ENCODE data around the gene GATD1.

Gene GATD1

DNA sequence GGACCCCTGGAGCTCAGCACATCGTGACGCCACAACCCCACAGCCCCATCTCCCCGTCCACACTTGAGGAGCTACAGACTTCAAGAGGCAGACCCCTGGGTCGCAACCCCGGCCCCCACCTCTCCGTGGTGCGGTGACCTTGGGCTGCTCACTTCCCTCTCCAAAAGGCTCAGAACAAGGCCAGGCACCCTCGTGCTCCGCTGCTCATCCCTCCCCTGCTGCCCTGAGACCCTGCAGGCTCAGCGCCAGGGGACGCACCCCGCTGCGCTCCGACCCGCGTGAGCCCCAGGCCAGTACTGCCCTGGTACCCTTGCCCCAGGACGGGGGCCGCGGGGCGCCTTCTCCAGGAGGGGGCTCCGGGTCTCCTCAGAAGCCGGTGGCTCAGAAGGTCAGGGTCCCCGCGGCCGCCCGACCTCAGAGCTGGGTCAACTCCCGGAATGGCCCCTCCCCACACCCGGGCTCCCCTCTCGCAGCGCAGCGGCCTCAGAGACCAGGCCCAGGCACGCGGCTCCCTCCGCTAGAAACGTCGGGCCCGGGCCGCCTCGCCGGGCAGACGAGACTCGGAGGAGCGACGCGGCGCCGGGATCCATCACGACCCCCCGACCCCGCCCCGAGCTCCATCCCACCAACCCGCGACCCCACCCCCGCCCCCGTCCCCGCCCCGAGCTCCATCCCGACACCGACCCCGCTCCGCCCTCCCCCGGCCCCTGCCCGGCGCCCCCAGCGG lies 563 bp downstream of the GATD1 start:
- no peak for DNase-seq

DNA sequence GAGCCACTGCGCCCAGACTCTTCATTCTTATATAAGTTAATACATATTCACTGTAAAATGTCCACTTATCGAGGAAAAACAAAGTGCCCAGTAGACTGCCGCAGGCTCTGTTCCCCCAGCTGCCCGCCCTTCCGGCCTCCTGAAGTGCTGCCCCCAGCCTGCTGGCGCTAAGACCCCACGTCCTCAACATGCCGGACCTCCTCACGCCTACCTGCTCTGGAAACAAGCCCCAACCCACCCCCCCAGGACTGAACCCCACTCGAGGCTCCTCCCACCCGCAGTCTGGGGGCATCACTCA lies 1.1 kb downstream of the GATD1 start:
- no peak for DNase-seq

DNA sequence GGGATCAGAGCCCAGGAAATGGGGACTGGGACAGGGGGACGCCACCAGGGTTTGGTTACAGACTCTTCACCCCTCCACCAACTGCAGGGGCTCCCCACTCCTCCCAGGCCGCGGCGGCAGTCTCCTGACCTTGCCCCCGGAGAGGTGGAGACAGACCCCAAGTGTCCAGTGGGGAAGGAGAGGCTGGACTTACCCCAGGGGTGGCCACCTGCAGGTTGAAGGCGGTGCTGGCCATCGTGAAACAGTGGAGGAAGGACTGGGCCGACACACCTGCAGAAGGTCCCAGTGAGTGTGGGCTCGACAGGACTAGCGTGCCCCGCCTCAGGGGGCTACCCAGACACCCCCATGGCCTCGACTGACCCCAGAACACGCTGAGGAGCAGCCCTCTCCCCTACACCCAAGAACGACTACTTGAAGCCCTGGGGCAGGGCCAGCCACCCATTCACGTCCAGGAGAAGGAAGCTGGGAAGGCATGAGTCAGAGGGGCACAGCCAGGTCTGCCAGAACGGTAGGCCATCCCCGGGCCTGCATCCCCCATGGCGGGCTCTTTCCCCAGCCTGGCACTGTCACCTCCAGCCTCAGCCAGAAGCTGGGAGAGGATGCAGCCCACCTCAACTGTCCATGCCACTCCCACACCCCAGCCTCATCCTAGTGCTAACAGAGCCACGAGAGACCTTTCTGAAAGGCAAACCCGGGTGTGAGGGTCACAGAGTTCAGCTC lies 2.3 kb downstream of the GATD1 start:
- DNase-seq, result peak; percentile 67

DNA sequence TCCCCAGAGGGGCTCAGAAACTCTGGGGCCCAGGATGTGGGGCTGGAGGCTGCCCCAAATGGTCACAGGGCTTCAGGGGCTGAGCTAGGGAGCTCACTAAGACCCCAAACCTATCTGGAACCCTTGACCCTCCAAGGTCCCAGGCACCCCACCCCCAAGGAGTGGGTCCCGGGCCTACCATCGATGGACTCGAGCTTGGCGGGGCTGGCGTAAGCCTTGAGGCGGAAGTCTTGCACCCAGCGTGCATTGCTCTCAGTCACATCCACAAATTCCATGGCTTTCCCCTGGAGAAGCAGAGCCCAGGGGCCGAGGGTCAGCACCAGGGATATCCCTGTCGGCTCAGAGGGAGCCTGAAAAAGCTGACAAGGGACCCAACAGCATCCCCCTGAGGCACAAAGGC lies 3.5 kb downstream of the GATD1 start:
- no peak for DNase-seq

DNA sequence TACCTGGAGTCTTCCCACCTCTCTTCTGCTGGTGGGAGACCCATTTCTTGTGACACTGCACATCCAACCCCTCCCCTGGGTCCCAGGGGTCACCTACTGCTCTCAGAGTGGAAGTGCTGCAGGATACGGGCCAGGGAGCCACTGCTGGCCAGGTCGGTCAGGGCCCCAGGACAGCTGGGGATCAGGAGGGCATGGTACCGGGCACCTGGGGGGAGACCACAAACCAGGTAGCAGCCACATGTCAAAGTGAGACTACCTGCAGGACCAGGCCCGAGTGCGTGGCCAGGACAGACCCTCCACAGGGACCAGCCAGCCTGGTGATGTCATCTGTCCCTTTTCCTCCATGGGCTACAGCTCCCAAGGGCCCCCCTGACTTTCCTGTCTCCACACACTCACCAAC lies 3.9 kb downstream of the GATD1 start:
- no peak for DNase-seq

DNA sequence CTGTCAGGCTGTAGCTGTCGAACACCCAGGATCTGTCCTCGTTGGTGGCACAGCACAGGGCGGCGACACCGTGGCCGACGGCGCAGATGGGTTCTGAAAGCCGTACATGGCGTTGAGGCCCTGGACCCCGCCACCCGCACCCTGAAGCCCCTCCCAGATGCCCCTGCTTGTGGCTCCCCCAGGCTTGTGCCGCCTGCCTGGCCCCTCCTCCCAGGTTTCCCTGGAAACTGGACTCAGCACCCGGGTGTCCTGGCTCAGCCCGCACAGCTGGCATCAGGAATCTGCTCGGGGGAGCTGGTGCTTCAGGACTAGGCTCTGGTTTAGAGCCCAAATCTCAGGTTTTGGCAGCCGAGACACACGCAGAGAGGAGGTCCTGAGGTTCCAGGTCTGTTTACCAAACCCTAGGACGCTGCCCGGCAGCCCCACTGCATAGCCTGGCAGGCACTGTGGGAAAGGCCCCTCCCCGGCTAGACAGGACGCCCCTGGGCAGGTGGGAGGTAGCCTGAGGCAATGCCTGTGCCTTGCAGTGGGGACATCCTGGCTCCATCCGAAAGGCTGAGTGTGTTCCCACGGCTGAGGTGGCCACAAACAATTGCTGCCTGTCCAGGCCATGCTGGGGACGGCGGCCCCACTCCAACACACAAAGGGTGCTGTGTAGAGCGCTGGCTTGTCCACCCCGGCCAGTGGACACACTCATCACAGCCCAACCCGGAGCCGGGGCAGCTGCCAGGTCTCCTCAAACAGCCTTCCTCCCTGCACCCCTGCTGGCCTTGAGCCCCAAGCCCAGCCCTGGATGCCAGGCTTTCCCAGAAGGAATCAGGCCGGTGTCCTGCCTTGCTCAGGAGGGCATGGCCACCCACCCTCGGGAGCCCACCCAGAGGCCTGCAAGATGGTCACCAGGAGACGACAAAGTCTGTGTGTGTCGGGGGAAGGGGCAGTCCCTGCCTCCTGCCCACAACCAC lies 4.6 kb downstream of the GATD1 start:
- DNase-seq, result no peak

DNA sequence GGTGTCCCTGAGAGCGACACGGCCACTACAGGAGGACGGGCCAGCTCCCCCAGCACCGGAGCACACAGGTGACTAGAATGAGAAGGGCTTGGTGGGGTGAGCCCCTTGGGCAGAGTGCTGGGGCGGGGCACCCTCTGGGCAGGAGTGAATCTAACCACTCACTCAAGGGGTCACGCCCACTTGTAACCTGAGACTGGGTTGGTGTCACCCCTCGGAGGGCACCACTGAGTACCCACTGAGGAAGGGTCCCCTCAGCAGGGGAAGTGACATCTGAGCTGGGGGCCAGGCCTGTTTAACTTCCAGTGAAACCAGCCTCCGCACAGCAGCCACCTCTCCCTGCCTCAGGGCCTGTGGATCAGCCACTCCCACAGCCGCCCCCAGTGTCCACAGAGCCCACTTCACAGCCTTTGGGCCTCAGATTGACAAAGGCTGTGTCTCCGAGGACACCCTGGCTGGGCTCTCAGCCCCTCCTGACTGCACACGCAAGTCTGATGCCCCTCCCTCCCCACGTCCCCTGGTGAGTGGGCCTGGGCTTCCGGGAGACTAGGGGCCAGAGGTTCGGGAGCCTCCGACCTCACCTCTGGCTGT lies 5.6 kb downstream of the GATD1 start:
- no peak for DNase-seq

DNA sequence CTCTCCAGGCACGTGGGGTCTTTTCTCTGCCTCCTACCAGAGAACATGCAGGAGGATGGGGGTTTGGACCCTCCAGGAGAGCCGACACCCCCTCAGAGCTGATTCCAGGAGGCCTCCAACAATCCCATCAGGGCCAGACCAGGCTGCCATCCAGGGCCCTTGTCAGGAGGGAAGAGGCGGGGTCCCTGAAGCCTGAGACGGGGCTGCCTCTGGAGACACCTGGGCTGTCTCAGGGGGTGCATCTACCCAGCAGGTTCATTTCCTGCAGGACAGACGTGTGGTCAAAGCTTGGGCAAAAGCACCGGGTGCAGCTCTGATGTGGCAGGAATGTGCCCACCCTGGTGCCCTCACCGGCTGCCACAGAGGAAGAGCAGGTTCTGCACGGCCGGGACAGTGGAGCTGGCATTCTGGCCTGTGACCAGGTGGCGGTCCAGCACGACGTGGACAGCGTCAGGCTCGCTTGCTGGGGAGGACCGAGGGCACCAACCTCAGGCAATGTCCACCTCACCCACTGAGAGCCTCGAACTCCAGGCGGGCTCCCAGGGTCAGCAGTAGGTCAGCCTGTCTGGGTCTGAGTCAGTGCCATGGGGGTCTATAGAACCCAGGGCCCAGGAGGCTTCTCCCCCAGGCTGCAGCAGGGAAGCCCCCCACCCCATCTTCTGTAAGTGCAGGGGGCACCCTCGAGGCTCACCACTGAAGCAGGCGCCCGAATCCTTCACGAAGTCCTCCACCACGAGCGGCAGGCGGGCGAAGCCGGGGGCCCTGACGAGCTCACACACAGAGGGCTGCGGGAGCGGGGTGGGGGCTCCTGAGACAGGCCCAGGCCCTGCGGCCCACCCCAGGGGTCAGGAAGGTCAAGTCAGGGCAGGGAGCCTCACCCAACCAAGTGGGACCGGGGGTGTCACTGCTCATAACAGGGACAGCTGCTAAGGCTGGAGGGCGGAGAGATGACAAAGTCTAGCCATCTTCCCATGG lies 6.4 kb downstream of the GATD1 start:
- DNase-seq, result no peak

DNA sequence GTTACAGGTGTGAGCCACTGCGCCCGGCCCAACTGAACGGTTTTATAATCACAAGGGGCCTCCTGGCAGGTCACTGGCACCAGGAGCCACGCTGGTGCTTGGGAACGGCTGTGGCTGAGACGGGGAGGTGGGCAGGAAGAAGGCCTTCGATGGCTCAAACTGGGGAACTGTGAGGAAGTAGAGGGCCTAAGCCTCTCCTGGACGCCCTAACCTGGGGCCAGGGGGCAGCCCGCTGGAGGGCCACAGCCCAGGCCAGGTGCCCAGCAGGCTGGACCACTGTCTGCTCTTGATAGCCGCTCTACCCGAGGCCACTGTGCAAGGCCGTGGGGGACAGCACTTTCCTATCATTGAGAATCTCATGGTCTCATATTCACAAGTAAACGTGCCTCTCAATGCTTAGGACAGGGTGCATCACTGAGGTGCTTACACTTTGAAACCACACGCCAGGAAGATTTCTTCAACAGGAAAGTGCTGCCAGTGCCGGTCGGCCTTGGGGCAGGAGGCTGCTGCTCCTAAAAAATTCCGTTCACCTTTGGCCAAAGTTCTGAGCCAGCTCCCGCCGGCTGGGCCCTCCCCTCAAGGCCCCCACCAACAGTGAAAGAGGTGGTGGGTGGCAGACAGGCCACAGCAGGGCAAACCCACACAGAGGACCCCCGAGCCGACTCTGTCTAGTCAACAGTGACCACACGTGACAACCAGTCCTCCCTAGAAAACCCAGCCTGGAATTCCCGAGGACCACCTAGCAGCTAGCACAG lies 7.2 kb downstream of the GATD1 start:
- no peak for DNase-seq

DNA sequence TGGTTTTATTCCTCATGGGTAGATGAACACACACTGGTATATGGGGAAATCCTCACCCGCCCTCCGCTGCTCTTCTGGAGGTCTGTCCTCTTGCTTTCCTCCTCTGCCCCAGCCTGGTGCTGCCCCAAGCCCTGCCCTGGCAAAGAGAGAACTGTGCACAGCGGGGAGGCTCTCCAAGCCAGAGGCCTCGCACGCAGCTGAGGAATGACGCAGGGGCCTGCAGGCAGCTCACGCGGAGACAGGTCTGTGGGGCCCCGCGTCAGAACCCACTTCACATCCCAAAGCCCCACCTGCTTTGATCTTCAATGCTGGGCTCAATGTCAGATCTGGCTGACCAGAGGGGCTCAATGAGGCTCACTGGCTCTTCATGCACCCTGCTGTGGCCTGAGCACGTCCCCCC lies 10.0 kb downstream of the GATD1 start:
- no peak for DNase-seq

DNA sequence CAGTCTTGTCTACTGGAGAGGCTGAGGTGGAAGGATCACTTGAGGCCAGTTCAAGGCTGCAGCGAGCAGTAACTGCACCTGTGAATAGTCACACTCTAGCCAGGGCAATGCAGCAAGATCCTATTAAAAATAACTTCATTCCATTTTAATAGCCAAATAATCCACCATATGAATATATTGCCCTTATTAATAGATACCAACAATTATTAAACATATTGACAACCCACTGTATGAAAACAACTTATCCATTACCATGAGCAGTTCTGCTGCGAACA lies 10.4 kb downstream of the GATD1 start:
- DNase-seq, result no peak

DNA sequence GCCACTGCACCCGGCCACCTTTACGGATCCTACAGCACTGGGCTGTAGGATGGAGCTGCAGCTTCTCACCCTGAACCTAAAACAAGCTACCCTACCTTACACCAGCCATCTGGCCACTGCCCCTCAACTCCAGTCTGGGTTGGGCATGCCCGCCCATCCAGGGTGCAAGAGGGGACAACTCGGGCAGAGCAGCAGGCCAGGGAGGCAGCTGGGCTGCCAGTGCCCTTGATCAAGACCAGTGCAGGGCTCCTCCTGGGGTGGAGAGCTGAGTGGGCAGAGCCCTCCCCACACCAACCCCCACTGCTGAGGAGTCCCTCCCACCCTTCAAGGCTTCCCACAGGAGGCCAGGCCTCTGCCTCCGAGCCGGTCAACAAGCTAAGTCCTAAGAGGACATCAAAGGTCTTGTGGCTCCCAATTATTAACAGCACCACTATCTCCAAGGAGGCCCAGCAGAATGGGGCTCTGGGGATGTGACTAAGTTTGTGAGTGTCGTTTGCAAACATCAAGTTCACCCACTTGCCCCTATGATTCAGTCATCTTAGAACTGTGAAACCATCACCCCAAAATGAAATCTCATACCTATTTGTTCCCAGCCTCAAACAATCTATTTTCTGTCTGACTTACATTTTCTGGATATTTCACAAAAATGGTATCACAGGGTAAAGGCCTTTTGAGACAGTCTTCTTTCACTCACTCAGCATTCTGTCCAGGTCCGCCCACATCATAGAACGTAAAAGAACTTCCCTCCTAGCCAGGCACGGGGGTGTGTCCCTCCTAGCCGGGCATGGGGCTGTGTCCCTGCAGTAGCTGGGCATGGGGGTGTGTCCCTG lies 11.0 kb downstream of the GATD1 start:
- DNase-seq, result no peak

DNA sequence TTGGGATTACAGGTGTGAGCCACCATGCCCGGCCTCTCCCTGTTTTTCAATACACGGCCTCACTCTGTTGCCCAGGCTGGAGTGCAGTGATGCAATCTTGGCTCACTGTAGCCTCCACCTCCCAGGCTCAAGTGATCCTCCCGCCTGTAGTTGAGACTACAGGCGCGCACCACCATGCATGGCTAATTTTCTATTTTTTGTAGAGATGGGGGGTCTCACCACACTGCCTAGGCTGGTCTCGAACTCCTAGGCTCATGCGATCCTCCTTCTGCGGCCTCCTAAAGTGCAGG lies 11.5 kb downstream of the GATD1 start:
- no peak for DNase-seq

DNA sequence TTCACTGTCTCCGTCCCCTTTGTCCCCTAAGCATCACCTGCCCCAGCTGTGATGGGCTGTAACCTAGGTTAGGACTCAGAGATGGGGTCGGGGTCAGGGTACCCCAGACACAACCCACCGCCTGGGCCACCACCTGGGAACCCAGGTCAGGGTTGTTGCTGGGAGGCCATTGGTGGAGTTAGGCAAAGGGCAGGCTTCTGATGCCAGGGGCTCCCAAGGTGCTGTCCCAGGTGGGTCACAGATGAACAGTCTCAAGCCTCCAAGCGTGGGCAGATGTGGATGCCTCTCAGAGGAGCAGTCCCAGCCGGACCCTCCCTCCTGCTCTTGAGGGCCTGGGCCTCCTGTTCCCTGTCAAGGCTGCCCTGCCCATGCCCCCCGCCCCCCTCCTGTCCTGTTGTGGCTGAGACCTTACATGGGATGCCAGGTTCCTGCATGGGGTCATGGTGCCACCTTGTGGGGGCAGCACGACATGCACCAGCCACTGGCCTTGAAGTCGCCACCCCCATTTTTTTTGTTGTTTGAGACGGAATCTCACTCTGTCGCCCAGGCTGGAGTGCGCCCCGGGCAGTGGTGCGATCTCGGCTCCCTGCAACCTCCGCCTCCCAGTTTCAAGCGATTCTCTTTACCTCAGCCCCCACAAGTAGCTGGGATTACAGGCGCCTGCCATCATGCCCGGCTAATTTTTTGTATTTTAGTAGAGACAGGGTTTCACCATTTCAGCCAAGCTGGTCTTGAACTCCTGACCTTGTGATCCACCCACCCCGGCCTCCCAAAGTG lies 12.1 kb downstream of the GATD1 start:
- no peak for DNase-seq

DNA sequence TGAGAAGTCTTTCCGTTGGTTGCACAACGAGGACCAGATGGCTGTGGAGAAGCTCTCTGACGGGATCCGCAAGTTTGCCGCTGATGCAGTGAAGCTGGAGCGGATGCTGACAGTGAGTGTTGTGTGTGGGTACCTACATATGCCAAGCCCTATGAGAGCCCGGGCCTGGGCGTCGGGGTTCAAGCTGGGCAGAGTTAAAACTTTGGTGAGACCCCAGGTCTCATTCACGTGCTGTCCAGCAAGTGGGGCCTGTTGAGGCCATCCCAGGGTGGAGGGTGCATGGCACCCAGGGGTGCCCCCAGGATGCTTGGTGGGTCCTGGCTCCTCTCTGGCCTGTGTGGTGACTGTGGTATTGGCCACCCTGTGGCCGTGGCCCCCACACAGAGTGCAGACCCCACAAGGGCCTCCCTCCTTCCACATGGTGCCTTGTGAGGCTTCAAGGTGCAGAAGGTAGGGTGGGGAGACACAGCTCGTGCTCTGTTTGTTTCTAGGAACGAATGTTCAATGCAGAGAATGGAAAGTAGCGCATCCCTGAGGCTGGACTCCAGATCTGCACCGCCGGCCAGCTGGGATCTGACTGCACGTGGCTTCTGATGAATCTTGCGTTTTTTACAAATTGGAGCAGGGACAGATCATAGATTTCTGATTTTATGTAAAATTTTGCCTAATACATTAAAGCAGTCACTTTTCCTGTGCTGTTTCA lies 12.8 kb downstream of the GATD1 start:
- no peak for DNase-seq

DNA sequence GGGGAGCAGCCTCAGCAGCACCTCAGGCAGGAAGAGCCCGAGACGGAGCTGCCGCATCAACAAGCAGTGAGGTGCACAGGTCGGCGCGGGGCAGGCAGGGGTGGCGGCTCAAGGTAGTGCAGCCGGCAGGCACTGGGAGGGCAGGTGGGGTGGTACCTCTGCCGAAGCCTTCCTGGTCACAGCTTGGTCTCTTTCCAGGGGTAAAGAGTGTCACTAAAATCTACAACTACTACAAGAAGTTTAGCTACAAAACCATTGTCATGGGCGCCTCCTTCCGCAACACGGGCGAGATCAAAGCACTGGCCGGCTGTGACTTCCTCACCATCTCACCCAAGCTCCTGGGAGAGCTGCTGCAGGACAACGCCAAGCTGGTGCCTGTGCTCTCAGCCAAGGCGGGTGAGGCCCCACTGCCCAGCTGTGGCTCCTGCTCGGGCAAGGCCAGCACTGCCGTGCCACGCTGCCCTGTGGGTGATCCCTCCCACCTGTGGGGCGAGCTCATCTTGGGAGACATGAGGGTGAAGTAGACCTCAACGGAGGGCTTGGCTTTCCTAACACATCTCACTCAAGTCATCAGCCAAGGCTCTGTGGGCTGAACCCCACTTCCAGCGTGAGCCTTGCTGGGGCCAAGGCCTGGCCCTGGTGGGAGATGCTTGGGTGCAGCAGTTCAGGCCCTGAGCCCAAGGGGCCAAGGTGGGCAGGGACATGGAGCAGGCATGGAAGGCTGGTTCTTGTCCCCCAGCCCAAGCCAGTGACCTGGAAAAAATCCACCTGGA lies 13.6 kb downstream of the GATD1 start:
- no peak for DNase-seq

DNA sequence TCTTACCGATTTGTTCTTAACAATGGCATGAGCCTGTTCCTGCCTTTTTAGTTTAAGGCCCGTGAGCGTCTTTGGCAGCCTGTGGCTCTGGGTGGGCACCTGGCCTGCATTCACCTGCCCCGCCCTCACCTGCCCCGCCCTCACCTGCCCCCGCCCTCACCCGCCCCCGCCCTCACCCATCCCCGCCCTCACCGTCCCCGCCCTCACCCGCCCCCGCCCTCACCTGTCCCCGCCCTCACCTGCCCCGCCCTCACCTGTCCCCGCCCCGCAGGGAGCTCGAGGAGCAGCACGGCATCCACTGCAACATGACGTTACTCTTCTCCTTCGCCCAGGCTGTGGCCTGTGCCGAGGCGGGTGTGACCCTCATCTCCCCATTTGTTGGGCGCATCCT lies 14.2 kb downstream of the GATD1 start:
- no peak for DNase-seq

DNA sequence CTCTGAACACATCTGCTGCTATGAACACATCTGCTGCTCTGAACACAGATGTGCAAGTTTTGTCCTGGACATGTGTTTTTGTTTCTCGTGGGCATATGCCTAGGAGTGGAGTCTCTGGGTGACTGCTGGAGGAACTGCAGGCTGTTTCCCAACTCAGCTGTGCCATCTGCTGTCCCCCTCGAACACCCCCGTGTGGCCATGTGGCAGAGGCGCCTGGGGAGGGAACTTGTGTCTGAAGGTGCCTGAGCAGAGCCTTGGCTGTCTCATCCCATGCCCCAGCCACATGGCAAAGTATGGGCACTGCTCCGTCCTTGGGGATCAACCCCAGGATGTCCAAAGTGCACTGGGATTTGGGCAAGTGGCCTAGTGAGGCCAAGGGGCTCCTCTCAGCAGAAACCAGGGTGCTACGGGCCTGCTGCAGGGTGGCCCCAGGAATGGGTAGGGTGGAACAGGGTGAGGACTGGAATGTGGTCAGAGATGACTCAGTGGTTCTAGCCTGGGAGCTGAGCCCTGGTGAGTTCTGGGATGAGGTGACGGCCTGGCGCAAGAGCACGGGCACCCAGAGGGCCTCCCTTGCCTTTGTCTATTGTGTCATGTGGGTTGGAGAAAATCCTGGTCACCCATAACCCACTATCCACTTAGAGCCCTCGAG lies 14.7 kb downstream of the GATD1 start:
- DNase-seq, result peak; percentile 82

Data from NCI-H226 (cell line).